A673 (cell line): ENCODE results near the gene CUTC. TPM values are rescaled to one million over a fixed set of nuclear protein-coding genes. Genes with fewer than 3 reads are reported as not detected.

Experiments used
- Bru-seq: library from RNA; stranded (reverse); fragments of 400-500 nt; gene quantifications from one replicate; lab custom pipeline; 2021; lab: Mats Ljungman, UMichigan
- BruChase-seq, 2 experiments: library from RNA; stranded (reverse); fragments of 400-500 nt; gene quantifications; one replicate each; lab custom pipeline; 2021; lab: Mats Ljungman, UMichigan
- BruUV-seq: library from RNA; stranded (reverse); fragments of 400-500 nt; replicated peaks from 2 replicates; lab custom pipeline; 2021; lab: Mats Ljungman, UMichigan
- CTCF ChIA-PET: fragments of 300-600 bp; sonication (Branson Sonifier 250); formaldehyde crosslinking; loops from one replicate; lab custom pipeline; 2022; ENCODE audit warnings: antibody characterized with exemption; lab: Charles Lee
- POLR2A ChIA-PET: fragments of 300-600 bp; sonication (Branson Sonifier 250); formaldehyde crosslinking; loops from one replicate; lab custom pipeline; 2022; ENCODE audit warnings: antibody characterized with exemption; ENCODE audit not compliant: low non-redundant PET; lab: Charles Lee
- DNase-seq: peaks from one replicate; pipeline ENCODE4 v3.0.0-alpha.2; 2015; ENCODE audit warnings: low spot score
- H3K27ac ChIP-seq: fragments of 200-600 bp; sonication (generic); 2 replicates; pipeline ENCODE4 v1.5.1; 2016; ENCODE audit warnings: mixed run types, low read depth, mild to moderate bottlenecking, mixed read lengths, antibody characterized with exemption, low read length; ENCODE audit not compliant: poor library complexity, severe bottlenecking
- H3K27me3 ChIP-seq: fragments of 200-600 bp; sonication (generic); replicated peaks from 2 replicates; pipeline ENCODE4 v1.6.1; 2017; ENCODE audit warnings: mixed run types, low read depth, mild to moderate bottlenecking, mixed read lengths, antibody characterized with exemption, low read length; ENCODE audit not compliant: insufficient read depth, poor library complexity
- H3K36me3 ChIP-seq: fragments of 200-600 bp; sonication (generic); 2 replicates; pipeline ENCODE4 v1.6.1; 2016; ENCODE audit warnings: mixed run types, mild to moderate bottlenecking, mixed read lengths, antibody characterized with exemption, low read length; ENCODE audit not compliant: insufficient read depth, poor library complexity, severe bottlenecking
- H3K4me1 ChIP-seq: fragments of 200-600 bp; sonication (generic); 2 replicates; pipeline ENCODE4 v1.6.1; 2017; ENCODE audit warnings: mixed run types, mild to moderate bottlenecking, mixed read lengths, antibody characterized with exemption, low read length; ENCODE audit not compliant: insufficient read depth, poor library complexity, severe bottlenecking
- H3K4me3 ChIP-seq: fragments of 200-600 bp; sonication (generic); 2 replicates; pipeline ENCODE4 v1.5.1; 2016; ENCODE audit warnings: low read depth, mixed run types, mild to moderate bottlenecking, mixed read lengths, low read length; ENCODE audit not compliant: poor library complexity, severe bottlenecking
- H3K9me3 ChIP-seq: fragments of 200-600 bp; sonication (generic); 2 replicates; pipeline ENCODE4 v1.6.1; 2016; ENCODE audit warnings: mixed run types, low read depth, mild to moderate bottlenecking, mixed read lengths, antibody characterized with exemption, low read length; ENCODE audit not compliant: poor library complexity, severe bottlenecking
- EZH2 ChIP-seq: fragments of 200-600 bp; sonication (generic); IDR thresholded peaks from 2 replicates; pipeline ENCODE4 v1.6.1; 2017; ENCODE audit warnings: borderline replicate concordance, low read depth, mild to moderate bottlenecking, mixed read lengths, antibody characterized with exemption, low read length; ENCODE audit not compliant: poor library complexity, severe bottlenecking
- intact Hi-C: fragments of 100-400 bp; cut with micrococcal nuclease; formaldehyde crosslinking; loops from one replicate; pipeline ENCODE4 v1.10.0; 2022; ENCODE audit not compliant: unreplicated experiment
- long read RNA-seq: library from polyadenylated mRNA; stranded (forward); transcript quantifications from one replicate; pipeline ENCODE4 v2.0.0, GENCODE V29; 2022
- total RNA-seq: library from RNA; stranded (reverse); gene quantifications from 2 replicates; pipeline ENCODE4 v1.2.3, GENCODE V29; 2021
- TF ChIP-seq, protein P1 (sequence below): fragments of 300-800, 200-600 bp; sonication (generic); conservative IDR thresholded peaks from 2 replicates; pipeline ENCODE4 v1.5.1; 2017; ENCODE audit warnings: low read depth, mild to moderate bottlenecking, antibody characterized with exemption, low read length, moderate library complexity, mixed read lengths

The CUTC gene, protein sequence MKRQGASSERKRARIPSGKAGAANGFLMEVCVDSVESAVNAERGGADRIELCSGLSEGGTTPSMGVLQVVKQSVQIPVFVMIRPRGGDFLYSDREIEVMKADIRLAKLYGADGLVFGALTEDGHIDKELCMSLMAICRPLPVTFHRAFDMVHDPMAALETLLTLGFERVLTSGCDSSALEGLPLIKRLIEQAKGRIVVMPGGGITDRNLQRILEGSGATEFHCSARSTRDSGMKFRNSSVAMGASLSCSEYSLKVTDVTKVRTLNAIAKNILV
- total RNA-seq (19.2 and 21.3 TPM in 2 replicates), Bru-seq, nascent RNA (percentile 83 among the genes with signal in this experiment), BruChase-seq, experiment 1, labeled RNA remaining after a 2-hour chase (percentile 69 among the genes with signal in this experiment), BruChase-seq, experiment 2, labeled RNA remaining after a 6-hour chase (percentile 60 among the genes with signal in this experiment)
- long read RNA-seq, transcript CUTC-202 (9 exons, 1,346 nt), result minor isoform, 13 of 49 reads
- long read RNA-seq, transcript CUTC-203 (8 exons, 831 nt), result major isoform, 14 of 49 reads
- long read RNA-seq, partial matches to known transcripts, result 1 of 49 reads
- long read RNA-seq, other reads (novel, unspliced or antisense), result 21 of 49 reads

DNA sequence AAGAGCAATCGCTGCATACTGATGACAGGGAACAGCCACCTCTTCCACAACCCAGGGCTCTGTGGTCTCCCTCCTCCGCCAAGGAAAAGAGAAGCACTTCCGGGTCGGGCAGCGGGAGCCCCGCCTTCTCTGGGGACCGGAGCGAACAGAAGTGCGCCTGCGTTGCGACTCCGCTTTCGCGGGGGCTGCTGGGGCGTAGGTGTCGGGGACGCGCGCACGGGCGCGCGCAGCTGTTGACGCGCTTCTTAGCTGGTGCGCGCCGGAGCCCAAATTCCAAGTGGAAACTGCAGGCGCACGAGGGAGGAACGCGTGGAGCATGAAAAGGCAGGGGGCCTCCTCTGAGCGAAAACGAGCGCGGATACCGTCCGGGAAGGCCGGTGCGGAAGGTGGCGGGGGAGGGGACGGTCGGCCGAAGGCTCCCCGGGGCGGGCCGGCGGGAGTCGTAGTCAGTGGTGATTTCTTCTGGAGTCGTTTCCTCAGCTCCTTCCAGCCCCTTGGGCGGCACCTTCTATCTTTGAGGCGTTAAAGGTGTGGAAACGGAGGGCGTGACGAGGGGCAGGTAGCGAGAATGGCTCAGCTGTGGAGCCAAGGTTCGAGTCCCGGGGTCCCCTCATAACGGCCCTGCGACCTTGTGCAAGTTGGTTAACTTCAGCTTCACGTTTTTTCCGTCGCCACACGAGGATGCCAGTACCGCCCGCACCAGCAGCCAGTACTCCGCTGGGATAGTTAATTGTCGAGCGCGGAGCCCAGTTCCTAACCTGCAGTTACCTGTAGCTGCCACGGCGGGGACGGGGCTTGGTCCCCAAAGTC, at the start of gene CUTC, which contains the start of gene COX15:
TSS of gene CUTC (plus strand) at position 202 of the 810 bp plus-strand sequence. CDS start at position 317, 115 bp downstream.
TSS of gene COX15 (minus strand) at position 95 of the 810 bp plus-strand sequence. CDS start at position 17, 78 bp downstream.
- CTCF ChIA-PET, result interaction anchor here (0.7 to 1.5 kb wide), 3 partner anchors 113 to 787 kb away, joined by 3 to 5 read pairs (median 3); no protein-coding TSS in a partner anchor
- H3K27me3 ChIP-seq, result no peaks in the 10 kb centered on the region

GRCh38 chr10:99682752-99683151, 49.3 kb upstream of the CUTC start:
- BruUV-seq, result no TSS peak
- Histone ChIP-seq H3K27me3 (no peaks in the 10 kb centered on the region), H3K4me1 (peaks cover 4% of the 10 kb centered on the region), H3K27ac (no peak overlapping the region), H3K4me3 (no peak overlapping the region), H3K9me3 (no peaks in the 10 kb centered on the region), H3K36me3 (peaks cover 3% of the 10 kb centered on the region)
- ChIA-PET POLR2A (interaction anchor here (0.7 kb wide), 1 partner anchor 1212 kb away, joined by 3 read pairs; no protein-coding TSS in a partner anchor), CTCF (no interaction called here)
- TF ChIP-seq, protein P1, sequence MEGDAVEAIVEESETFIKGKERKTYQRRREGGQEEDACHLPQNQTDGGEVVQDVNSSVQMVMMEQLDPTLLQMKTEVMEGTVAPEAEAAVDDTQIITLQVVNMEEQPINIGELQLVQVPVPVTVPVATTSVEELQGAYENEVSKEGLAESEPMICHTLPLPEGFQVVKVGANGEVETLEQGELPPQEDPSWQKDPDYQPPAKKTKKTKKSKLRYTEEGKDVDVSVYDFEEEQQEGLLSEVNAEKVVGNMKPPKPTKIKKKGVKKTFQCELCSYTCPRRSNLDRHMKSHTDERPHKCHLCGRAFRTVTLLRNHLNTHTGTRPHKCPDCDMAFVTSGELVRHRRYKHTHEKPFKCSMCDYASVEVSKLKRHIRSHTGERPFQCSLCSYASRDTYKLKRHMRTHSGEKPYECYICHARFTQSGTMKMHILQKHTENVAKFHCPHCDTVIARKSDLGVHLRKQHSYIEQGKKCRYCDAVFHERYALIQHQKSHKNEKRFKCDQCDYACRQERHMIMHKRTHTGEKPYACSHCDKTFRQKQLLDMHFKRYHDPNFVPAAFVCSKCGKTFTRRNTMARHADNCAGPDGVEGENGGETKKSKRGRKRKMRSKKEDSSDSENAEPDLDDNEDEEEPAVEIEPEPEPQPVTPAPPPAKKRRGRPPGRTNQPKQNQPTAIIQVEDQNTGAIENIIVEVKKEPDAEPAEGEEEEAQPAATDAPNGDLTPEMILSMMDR, result no peak
- no peak for TF ChIP-seq EZH2
- intact Hi-C loops, result no loop called here
- DNase-seq, result no peak

More for the DNA sequence above, at the start of gene CUTC, which contains the start of gene COX15:
- intact Hi-C loops, result no loop called here
- Histone ChIP-seq H3K4me3 (peak within 1 kb of the TSS; percentile 80), H3K36me3 (peaks cover 24% of the 10 kb centered on the region), H3K27ac (peak within 1 kb of the TSS; percentile 87), H3K4me1 (no peaks in the 10 kb centered on the region), H3K9me3 (no peaks in the 10 kb centered on the region)
- TF ChIP-seq EZH2, result no peak
- TF ChIP-seq, protein P1, result peak; percentile 35
- POLR2A ChIA-PET, result interaction anchor here (0.6 to 0.7 kb wide), 2 partner anchors 300 to 387 kb away, joined by 3 to 15 read pairs; no protein-coding TSS in a partner anchor
- peak; percentile 99 for DNase-seq
- BruUV-seq, result TSS peak; percentile 77

DNA sequence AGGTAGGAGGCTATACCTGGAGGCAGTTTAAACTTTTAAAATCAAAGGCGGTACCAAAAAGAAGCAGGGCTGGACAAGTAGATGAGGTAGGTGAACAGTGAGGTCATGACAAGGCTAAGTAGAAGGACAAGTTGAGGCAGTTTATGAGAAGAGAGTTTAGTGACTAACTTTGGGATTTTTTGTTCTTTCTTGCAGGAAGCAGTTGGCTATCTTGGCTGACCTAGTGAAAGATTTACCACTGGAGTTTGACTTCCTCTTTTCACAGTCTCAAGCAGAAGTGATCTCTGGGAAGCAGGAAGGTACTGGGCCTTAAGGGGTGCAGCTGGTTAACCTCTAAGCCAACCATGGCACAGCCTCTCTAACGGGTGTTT, 46.5 kb upstream of the CUTC start:
- no peak overlapping the region for H3K4me3 ChIP-seq
- no TSS peak for BruUV-seq
- no peak for DNase-seq
- intact Hi-C loops, result no loop called here
- ChIA-PET CTCF (no interaction called here), POLR2A (no interaction called here)
- H3K36me3 ChIP-seq, result no peaks in the 10 kb centered on the region
- no peaks in the 10 kb centered on the region for H3K27me3 ChIP-seq
- H3K4me1 ChIP-seq, result peaks cover 4% of the 10 kb centered on the region
- TF ChIP-seq, protein P1, result no peak
- TF ChIP-seq EZH2, result no peak
- no peaks in the 10 kb centered on the region for H3K9me3 ChIP-seq
- no peak overlapping the region for H3K27ac ChIP-seq
